Measurements from ENCODE around the gene XAGE2. TPM values are rescaled to one million over a fixed set of nuclear protein-coding genes. Genes with fewer than 3 reads are reported as not detected.

The XAGE2 gene
- total RNA-seq, 4 donors from 2014 or later = 1.1 TPM; not detected in 3

DNA sequence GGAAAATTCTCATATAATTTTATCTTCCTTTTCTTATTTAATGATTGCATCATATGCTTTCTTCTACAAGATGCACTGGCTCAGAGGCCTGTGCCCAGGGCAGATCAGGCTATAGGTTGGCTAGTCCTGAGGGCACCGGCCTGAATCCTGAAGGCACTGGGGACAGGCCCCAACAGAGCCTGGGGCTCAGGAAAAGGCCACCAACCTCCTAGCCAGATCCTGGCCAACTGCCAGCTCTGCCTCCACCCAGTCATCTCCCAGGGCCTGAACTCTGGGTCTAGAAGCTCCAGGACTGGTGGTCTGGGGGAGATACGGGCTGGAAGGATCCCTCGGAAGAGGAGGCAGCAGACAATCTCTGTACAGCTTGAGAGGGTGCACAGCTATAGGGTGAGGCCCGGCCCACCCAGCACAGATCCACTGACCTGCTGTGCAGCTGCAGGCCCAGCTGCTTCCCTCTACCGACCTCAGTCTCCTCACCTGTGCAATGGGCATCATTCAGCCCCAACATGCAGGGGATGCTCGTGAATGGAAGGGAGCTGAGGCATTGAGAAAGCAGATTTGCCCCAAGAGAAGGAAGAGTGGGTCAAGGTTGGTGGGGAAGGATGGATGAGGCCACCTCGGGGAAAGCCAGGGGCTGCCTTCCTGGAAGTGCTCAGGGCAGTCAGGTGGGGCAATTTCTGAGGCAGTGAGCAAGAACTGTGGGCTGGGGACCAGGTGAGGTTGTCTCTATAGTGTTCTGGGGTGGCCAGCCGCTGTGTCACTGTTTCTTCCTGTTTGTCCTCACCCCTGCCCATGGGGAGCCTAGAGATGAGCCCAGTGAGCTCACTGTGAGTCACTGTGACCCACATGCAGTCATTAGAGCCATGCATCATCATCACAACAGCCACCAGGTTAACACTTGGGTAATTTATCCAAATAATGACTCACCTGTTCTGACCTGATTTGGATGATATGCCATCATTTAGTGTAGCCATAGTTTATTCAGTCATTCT is 22.4 kb upstream of the XAGE2 start:
- Histone ChIP-seq H3K4me3 (no peak overlapping the region), H3K36me3 (no peaks in the 10 kb centered on the region), H3K9me3 (no peaks in the 10 kb centered on the region), H3K27me3 (no peaks in the 10 kb centered on the region), H3K4me1 (no peaks in the 10 kb centered on the region), H3K27ac (no peak overlapping the region)
- TF ChIP-seq EP300 (IDR thresholded peaks at IDR 0.05) = no peak
- TF ChIP-seq POLR2A (IDR thresholded peaks at IDR 0.05) = no peak
- TF ChIP-seq, protein P1, sequence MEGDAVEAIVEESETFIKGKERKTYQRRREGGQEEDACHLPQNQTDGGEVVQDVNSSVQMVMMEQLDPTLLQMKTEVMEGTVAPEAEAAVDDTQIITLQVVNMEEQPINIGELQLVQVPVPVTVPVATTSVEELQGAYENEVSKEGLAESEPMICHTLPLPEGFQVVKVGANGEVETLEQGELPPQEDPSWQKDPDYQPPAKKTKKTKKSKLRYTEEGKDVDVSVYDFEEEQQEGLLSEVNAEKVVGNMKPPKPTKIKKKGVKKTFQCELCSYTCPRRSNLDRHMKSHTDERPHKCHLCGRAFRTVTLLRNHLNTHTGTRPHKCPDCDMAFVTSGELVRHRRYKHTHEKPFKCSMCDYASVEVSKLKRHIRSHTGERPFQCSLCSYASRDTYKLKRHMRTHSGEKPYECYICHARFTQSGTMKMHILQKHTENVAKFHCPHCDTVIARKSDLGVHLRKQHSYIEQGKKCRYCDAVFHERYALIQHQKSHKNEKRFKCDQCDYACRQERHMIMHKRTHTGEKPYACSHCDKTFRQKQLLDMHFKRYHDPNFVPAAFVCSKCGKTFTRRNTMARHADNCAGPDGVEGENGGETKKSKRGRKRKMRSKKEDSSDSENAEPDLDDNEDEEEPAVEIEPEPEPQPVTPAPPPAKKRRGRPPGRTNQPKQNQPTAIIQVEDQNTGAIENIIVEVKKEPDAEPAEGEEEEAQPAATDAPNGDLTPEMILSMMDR (IDR thresholded peaks at IDR 0.05) = no peak
- DNase-seq (ENCODE audit: low spot score in 2 of 2) = no peak
- 61 to 84% methylated on average over 6 to 8 of the region's 8 CpGs for WGBS, 2 donors

DNA sequence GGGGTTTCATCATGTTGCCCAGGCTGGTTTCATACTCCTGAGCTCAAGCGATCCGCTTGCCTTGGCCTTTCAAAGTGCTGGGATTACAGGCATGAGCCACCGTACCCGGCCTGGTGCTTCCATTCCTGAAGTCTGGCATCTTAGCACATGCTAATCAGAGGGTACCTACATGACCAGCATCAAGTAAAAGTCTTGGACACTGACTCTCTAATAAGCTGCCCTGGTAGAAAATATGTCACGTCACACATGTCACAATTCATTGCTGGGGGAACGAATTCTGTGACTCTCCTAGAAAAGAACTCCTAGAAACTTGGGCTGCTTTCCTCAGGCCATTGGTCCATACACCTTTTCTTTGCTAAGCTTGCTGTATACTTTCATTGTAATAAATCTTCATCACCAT is 19.1 kb upstream of the XAGE2 start:
- WGBS, 2 donors = 90 to 98% methylated on average over 6 of the region's 6 CpGs
- no peak for TF ChIP-seq EP300 (IDR thresholded peaks at IDR 0.05)

DNA sequence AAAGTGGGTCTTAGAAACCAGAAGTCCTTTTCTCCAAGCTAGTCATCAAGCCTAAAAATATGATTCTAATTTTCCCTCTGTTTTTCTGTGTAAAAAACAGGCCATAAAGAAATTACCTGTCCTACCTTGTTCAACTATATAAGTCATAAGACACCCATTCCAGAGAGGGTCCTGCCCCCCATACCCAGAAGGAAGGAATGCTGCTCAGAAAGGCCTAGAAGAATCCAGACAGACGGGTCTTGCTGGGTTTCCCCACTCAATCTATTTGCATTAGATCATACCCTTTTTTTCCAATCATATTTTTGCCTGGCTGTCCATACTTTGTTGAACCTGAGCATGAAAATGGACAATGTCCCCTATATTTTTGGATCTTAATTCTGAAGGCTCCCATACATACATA is 16.3 kb upstream of the XAGE2 start:
- 65 to 73% methylated on average over 1 of the region's 1 CpG for WGBS, 2 donors
- H3K4me1 ChIP-seq = no peaks in the 10 kb centered on the region
- no peaks in the 10 kb centered on the region for H3K27me3 ChIP-seq
- H3K36me3 ChIP-seq = no peaks in the 10 kb centered on the region
- no peak overlapping the region for H3K4me3 ChIP-seq
- no peaks in the 10 kb centered on the region for H3K9me3 ChIP-seq
- TF ChIP-seq, protein P1 (IDR thresholded peaks at IDR 0.05) = no peak
- no peak for TF ChIP-seq POLR2A (IDR thresholded peaks at IDR 0.05)
- no peak for TF ChIP-seq EP300 (IDR thresholded peaks at IDR 0.05)
- DNase-seq (ENCODE audit: low spot score in 2 of 2) = no peak
- H3K27ac ChIP-seq = no peak overlapping the region

More for the DNA sequence above, 19.1 kb upstream of the XAGE2 start:
- no peak overlapping the region for H3K4me3 ChIP-seq
- no peaks in the 10 kb centered on the region for H3K4me1 ChIP-seq
- H3K9me3 ChIP-seq = no peaks in the 10 kb centered on the region
- no peaks in the 10 kb centered on the region for H3K27me3 ChIP-seq
- H3K27ac ChIP-seq = no peak overlapping the region
- no peaks in the 10 kb centered on the region for H3K36me3 ChIP-seq
- no peak for DNase-seq (ENCODE audit: low spot score in 2 of 2)

DNA sequence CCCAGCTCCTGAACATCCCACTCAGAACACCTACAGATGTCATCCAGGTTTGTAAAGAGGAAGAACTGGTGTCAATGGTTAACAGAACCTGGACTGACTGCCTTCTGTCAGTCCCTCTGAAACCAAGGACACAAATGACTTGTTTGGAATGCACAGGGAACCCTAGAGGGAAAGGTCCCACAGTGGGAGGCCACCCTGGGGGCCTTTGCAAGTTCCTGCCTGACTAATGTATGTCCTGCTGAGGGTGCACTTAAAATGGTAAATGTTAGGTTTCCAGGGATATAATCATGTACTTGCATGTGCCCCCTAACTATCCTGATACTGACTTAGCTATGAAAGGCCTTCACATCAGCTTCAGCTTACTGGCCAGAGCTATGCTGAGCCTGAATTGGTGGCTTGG is 15.0 kb upstream of the XAGE2 start:
- H3K27ac ChIP-seq = no peak overlapping the region
- H3K27me3 ChIP-seq = no peaks in the 10 kb centered on the region
- no peaks in the 10 kb centered on the region for H3K9me3 ChIP-seq
- TF ChIP-seq, protein P1 (IDR thresholded peaks at IDR 0.05) = no peak
- TF ChIP-seq EP300 (IDR thresholded peaks at IDR 0.05) (no peak), POLR2A (IDR thresholded peaks at IDR 0.05) (no peak)
- H3K4me1 ChIP-seq = no peaks in the 10 kb centered on the region
- no peak for DNase-seq (ENCODE audit: low spot score in 2 of 2)
- H3K36me3 ChIP-seq = no peaks in the 10 kb centered on the region
- H3K4me3 ChIP-seq = no peak overlapping the region

DNA sequence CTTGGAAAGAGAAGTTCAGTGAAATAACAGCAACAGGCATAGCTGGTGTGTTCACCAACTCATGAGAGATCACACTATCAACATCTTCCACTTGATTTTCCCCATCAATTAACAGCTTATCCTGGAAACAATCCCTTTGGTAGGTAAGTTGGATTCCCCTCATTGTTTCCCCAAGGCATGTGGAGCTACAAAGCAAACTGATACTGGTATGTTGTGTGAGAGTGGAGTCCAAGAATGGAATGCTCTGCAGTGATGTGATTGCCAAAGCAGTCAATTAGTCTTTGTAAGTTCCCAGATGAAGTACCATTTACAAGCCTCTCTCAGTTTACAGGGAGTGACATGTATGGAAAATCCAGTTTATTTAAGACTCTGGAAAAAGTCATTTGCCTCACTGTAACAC is 13.7 kb upstream of the XAGE2 start:
- DNase-seq (ENCODE audit: low spot score in 2 of 2) = no peak
- no peak for TF ChIP-seq POLR2A (IDR thresholded peaks at IDR 0.05)
- TF ChIP-seq EP300 (IDR thresholded peaks at IDR 0.05) = no peak
- TF ChIP-seq, protein P1 (IDR thresholded peaks at IDR 0.05) = no peak
- no peaks in the 10 kb centered on the region for H3K4me1 ChIP-seq
- H3K27ac ChIP-seq = no peak overlapping the region
- no peak overlapping the region for H3K4me3 ChIP-seq
- H3K27me3 ChIP-seq = no peaks in the 10 kb centered on the region
- H3K36me3 ChIP-seq = no peaks in the 10 kb centered on the region
- no peaks in the 10 kb centered on the region for H3K9me3 ChIP-seq

All from tibial nerve (tissue), 4 donors.